NCI-H774 (cell line): ENCODE measurements around the gene ANKFN1.

Source experiments
- DNase-seq: peaks from one replicate; lab custom pipeline; 2025; lab: John Stamatoyannopoulos, UW

The ANKFN1 gene

GRCh38 chr17:56506349-56506748 is 353.1 kb downstream of the ANKFN1 start:
- no peak for DNase-seq

GRCh38 chr17:56510554-56511342 is 357.5 kb downstream of the ANKFN1 start:
- no peak for DNase-seq

GRCh38 chr17:56514264-56514663 is 361.0 kb downstream of the ANKFN1 start:
- DNase-seq, result no peak

- DNase-seq, result no peak
Measured at GRCh38 chr17:56514899-56515298, 361.6 kb downstream of the ANKFN1 start.

- no peak for DNase-seq
Measured at GRCh38 chr17:56521414-56522141, 368.3 kb downstream of the ANKFN1 start.

GRCh38 chr17:56523042-56523441 is 369.8 kb downstream of the ANKFN1 start:
- no peak for DNase-seq

- DNase-seq, result no peak
Measured at GRCh38 chr17:56528696-56529095, 375.4 kb downstream of the ANKFN1 start.

- no peak for DNase-seq
Measured at GRCh38 chr17:56532926-56533325, 379.7 kb downstream of the ANKFN1 start.

- DNase-seq, result no peak
Measured at GRCh38 chr17:56536766-56537165, 383.5 kb downstream of the ANKFN1 start.

- DNase-seq, result no peak
Measured at GRCh38 chr17:56540836-56541235, 387.6 kb downstream of the ANKFN1 start.

- no peak for DNase-seq
Measured at GRCh38 chr17:56543280-56543679, 390.0 kb downstream of the ANKFN1 start.

GRCh38 chr17:56545106-56545505 is 391.8 kb downstream of the ANKFN1 start:
- DNase-seq, result no peak

- no peak for DNase-seq
Measured at GRCh38 chr17:56545930-56546329, 392.7 kb downstream of the ANKFN1 start.

GRCh38 chr17:56548661-56549060 is 395.4 kb downstream of the ANKFN1 start:
- DNase-seq, result no peak

GRCh38 chr17:56549501-56549900 is 396.2 kb downstream of the ANKFN1 start:
- DNase-seq, result no peak

GRCh38 chr17:56557682-56558081 is 404.4 kb downstream of the ANKFN1 start:
- no peak for DNase-seq

GRCh38 chr17:56558088-56558487 is 404.8 kb downstream of the ANKFN1 start:
- DNase-seq, result no peak
